Measurements from ENCODE around the gene PXDN.

Gene PXDN

GRCh38 chr2:1755436-1756191 lies 11.3 kb upstream of the PXDN start:
- no peak for DNase-seq (ENCODE audit: low read depth)

- no peak for DNase-seq (ENCODE audit: low read depth)
Measured at GRCh38 chr2:1754461-1755170, 10.3 kb upstream of the PXDN start.

- no peak for DNase-seq (ENCODE audit: low read depth)
Measured at GRCh38 chr2:1754046-1754445, 9.7 kb upstream of the PXDN start.

GRCh38 chr2:1752751-1753150 lies 8.4 kb upstream of the PXDN start:
- DNase-seq (ENCODE audit: low read depth) = no peak

GRCh38 chr2:1751767-1752725 lies 7.7 kb upstream of the PXDN start:
- no peak for DNase-seq (ENCODE audit: low read depth)

GRCh38 chr2:1750933-1751766 lies 6.8 kb upstream of the PXDN start:
- DNase-seq (ENCODE audit: low read depth) = peak; percentile 70

- DNase-seq (ENCODE audit: low read depth) = no peak
Measured at GRCh38 chr2:1750270-1750932, 6.1 kb upstream of the PXDN start.

- no peak for DNase-seq (ENCODE audit: low read depth)
Measured at GRCh38 chr2:1749489-1750119, 5.3 kb upstream of the PXDN start.

GRCh38 chr2:1748741-1749488 lies 4.6 kb upstream of the PXDN start:
- DNase-seq (ENCODE audit: low read depth) = no peak

- DNase-seq (ENCODE audit: low read depth) = no peak
Measured at GRCh38 chr2:1748176-1748740, 3.9 kb upstream of the PXDN start.

- no peak for DNase-seq (ENCODE audit: low read depth)
Measured at GRCh38 chr2:1747065-1747941, 3.0 kb upstream of the PXDN start.

GRCh38 chr2:1746174-1747064 lies 2.1 kb upstream of the PXDN start:
- DNase-seq (ENCODE audit: low read depth) = no peak

GRCh38 chr2:1745171-1746023 lies 1.1 kb upstream of the PXDN start:
- DNase-seq (ENCODE audit: low read depth) = no peak

GRCh38 chr2:1744151-1744445 lies 217 bp downstream of the PXDN start:
- DNase-seq (ENCODE audit: low read depth) = no peak

- peak; percentile 62 for DNase-seq (ENCODE audit: low read depth)
Measured at GRCh38 chr2:1743396-1744150, 742 bp downstream of the PXDN start.
